UCSD-AML1 (cell line): ENCODE measurements around the gene HOTAIR.

ENCODE experiments used
- DNase-seq: peaks from one replicate; lab custom pipeline; 2025; ENCODE audit not compliant: unreplicated experiment; lab: John Stamatoyannopoulos, UW

The HOTAIR gene

DNA sequence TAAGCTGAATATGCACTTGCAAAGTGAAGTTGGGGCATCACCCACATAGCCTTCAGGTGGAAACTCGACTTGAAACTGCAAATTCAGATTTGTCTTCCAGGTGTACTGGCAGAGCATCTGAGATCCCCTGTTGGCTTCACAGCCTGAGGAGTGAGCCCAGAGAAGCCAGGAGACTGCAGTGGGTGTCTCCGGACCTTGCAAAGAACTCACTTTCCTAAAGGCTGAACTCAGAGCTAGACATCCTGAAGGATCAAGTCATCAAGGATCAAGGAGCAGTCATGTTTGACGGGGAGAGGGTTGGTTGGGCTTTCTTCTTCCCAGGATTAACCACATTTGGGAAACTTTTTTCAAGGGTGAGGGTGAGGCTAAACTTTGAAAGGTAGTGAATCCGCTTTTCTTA, 45.2 kb downstream of the HOTAIR start:
- no peak for DNase-seq

DNA sequence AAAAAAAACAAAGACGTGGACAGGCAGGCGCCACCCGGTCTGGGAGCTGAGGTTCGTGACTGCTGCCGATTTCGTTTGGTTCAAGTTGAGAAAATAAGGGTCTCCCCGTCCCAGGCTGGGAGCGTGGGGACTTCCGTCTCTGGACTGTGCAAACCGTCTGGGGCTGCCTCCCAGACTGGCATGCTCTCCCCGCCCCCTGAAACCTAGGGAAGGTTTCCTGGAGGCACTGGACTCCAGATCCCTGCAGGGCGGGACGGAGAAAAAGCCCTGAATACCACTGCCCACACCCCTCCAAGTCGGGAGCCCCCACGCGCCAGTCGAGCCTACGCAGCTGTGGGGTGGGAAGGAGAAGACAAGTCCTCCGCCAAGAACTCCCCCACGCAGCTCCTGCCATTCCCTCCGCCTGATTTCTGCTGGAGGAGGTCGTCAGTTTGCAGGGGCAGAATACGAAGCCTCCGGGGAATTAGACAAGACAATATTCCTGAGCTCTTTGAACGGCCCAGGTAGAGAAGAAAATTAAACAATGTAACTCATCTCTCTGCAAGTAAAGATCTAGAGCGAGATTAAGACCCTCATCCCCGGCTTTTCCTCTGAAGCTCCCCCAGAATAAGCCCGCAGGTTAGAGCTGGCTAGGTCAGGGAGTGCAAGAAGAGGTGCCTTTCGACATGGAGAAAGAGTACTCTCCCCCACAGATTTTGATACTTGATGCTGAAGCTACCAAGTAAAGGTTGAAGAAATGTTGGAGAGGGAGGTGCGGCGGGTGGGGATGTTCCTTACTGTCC, 46.5 kb downstream of the HOTAIR start:
- no peak for DNase-seq

DNA sequence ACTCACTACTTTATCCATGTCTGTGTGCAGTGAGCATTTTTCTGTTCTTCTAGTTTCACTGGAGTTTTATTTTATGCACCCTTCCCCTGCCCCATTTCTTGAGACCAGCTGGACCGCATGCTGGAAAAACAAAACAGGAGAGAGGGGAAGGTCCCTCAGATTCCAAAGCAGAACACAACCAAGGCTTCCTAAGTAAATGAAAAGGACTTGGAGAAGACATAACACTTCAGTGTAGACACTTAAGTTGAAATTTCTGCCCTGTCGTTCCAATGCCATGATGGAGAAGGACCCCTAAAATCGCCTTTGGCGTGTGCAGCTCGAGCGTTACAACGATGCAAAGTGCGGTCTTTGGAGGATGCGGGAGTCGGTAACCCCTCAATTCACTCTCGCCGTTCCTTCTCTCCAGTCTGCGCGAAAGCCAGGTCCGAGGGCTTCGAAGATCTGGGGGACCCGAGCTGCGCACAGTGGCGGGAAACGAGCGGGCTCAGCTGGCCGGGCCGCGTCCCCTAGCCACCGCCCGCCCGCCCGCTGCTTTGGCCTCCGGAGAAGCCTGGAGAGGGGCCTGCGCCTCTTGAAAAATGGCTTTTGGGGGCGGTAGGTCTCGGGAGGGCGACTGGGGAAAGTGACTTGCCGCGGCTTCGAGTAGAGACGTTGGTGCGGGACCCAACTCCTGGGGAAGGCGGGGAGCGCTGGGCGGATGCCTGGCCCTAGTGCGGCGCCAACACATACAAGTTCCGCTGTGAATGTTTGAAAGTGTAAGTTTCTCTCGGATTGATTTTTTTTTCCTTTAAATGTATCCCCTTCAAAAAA, 47.3 kb downstream of the HOTAIR start:
- no peak for DNase-seq

DNA sequence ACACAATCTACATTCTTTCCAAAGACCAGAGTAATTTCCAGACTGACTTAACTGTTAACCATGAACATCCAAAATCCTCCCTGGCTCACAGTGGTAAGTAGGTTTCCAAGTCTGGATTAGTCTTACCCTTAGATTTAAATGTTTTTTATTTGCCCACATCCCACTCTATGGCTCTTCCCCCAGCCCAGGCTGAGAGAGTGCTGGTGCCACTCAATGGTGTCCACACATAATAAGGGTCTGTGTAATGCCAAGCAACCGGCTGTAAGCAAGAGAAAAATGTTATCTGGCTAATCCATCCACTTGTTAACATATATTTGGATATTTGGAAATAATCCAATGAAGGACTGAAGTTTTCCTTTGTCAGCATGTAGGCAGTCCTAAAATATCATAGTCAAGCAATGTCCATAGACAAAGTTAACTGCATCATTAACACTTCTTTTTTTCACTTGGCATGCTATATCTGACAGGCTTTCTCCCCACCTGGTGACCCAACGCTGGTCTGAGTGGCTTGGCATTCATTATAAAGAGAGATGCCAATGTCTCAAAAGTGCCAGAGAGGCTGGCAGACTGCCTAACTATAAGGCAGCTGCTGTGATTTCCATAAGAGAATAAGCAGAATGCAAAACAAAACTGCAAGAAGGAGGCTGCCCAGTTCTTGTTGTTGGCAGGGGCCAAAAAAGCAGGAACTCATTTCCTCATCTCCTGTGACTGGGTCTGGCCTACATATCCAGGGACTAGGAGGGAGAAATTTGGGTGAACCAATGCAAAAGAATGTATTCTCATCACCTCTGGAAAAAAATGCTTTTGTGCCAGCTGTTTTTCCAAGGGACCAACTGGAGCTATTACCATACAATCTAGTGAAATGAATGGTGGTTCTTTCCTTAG, 50.0 kb downstream of the HOTAIR start:
- DNase-seq, result no peak

DNA sequence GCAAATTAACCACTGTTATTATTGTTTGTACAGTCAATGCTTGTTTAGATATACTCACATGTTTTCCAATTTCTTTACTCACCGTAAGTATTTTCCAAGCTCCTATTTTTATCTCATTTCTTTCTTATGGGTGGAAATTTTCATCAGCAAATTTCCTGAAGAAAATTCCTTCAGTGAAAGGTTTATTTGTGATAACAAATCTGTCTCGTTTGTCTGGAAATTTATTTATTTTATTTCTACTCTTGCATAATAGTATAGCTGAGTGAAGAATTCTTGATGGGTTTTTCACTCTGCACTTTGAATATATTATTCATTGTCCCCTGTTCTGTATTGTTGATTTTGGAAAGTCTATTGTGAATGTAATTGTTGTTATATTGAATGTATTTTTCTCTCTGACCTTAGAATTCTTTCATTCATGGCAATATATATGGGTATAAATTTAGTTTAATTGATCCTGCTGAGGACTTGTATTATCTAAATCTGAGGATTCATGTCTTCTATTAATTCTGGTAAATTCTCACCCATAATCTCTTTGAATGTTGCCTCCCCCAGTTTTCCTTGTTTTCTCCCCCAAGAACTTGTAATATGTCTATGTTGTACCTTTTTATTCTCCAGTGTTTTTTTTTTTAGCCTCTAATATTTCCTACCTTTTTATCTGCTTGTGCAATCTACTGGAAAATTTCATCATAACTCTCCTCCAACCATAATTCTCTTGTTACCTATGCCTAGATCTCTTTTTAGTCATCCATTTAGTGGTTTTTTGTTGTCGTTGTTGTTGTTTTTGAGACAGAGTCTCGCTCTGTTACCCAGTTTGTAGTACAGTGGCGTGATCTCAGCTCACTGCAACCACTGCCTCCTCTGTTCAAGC, 57.7 kb downstream of the HOTAIR start:
- no peak for DNase-seq
